HG02970 (cell line): Measurements from ENCODE around the gene KIF26B.
"Not testable (repeated sequence)": the region's sequence is repeated elsewhere in the genome, so short reads cannot be mapped to it uniquely, and the experiment has no call there.

Experiments used
- ATAC-seq: cut with Tn5 transposase; IDR thresholded peaks from one replicate; pipeline ENCODE4 v1.9.1; 2021; ENCODE audit warnings: mild to moderate bottlenecking, moderate library complexity, moderate number of reproducible peaks; ENCODE audit not compliant: unreplicated experiment, low FRiP score

KIF26B gene

GRCh38 chr1:245377854-245378253 is 223.1 kb downstream of the KIF26B start:
- no peak for ATAC-seq

GRCh38 chr1:245378311-245378722 is 223.5 kb downstream of the KIF26B start:
- no peak for ATAC-seq

- ATAC-seq = no peak
Measured at GRCh38 chr1:245378745-245379144, 224.0 kb downstream of the KIF26B start.

GRCh38 chr1:245380790-245381535 is 226.2 kb downstream of the KIF26B start:
- no peak for ATAC-seq

GRCh38 chr1:245382981-245383380 is 228.2 kb downstream of the KIF26B start:
- ATAC-seq = no peak

GRCh38 chr1:245383396-245384330 is 228.9 kb downstream of the KIF26B start:
- ATAC-seq = no peak

GRCh38 chr1:245386297-245386971 is 231.6 kb downstream of the KIF26B start:
- no peak for ATAC-seq

GRCh38 chr1:245388687-245389086 is 233.9 kb downstream of the KIF26B start:
- ATAC-seq = no peak

GRCh38 chr1:245389873-245390272 is 235.1 kb downstream of the KIF26B start:
- ATAC-seq = no peak

GRCh38 chr1:245390975-245391374 is 236.2 kb downstream of the KIF26B start:
- ATAC-seq = no peak

- ATAC-seq = no peak
Measured at GRCh38 chr1:245393694-245394093, 238.9 kb downstream of the KIF26B start.

GRCh38 chr1:245395680-245396079 is 240.9 kb downstream of the KIF26B start:
- no peak for ATAC-seq

- ATAC-seq = no peak
Measured at GRCh38 chr1:245396615-245397014, 241.8 kb downstream of the KIF26B start.

GRCh38 chr1:245397771-245398170 is 243.0 kb downstream of the KIF26B start:
- no peak for ATAC-seq

- no peak for ATAC-seq
Measured at GRCh38 chr1:245398180-245398579, 243.4 kb downstream of the KIF26B start.

- no peak for ATAC-seq
Measured at GRCh38 chr1:245401881-245402587, 247.2 kb downstream of the KIF26B start.

- not testable (repeated sequence) for ATAC-seq
Measured at GRCh38 chr1:245402998-245403397, 248.2 kb downstream of the KIF26B start.

GRCh38 chr1:245404527-245404926 is 249.7 kb downstream of the KIF26B start:
- no peak for ATAC-seq

GRCh38 chr1:245404952-245405351 is 250.2 kb downstream of the KIF26B start:
- no peak for ATAC-seq

- no peak for ATAC-seq
Measured at GRCh38 chr1:245406426-245406825, 251.6 kb downstream of the KIF26B start.
